WTC11 (cell line): ENCODE data around the gene CACNA1B. TPM values are rescaled to one million over a fixed set of nuclear protein-coding genes. Genes with fewer than 3 reads are reported as not detected.

Experiments used
- ATAC-seq: fragments of 200-7000 bp; cut with Tn5 transposase; 2 replicates; pipeline ENCODE4 v1.10.0; 2021; ENCODE audit warnings: mild to moderate bottlenecking, moderate library complexity
- CTCF ChIA-PET: fragments of 300-600 bp; sonication (Branson Sonifier 250); formaldehyde crosslinking; loops from one replicate; lab custom pipeline; 2021; ENCODE audit warnings: antibody characterized with exemption; lab: Charles Lee
- POLR2A ChIA-PET: fragments of 350-600 bp; sonication (Branson Sonifier 250); formaldehyde crosslinking; loops from one replicate; lab custom pipeline; 2021; ENCODE audit warnings: antibody characterized with exemption; lab: Charles Lee
- DNase-seq: peaks from one replicate; pipeline ENCODE4 v3.0.0; 2021; ENCODE audit warnings: low spot score
- H3K27ac Mint-ChIP-seq: 2 replicates; pipeline ENCODE4 v1.8.0; 2021; ENCODE audit warnings: mixed read lengths
- H3K27me3 Mint-ChIP-seq: 2 replicates; pipeline ENCODE4 v1.8.0; 2021; ENCODE audit warnings: low read depth, mild to moderate bottlenecking, moderate library complexity, mixed read lengths
- H3K36me3 Mint-ChIP-seq: 2 replicates; pipeline ENCODE4 v1.8.0; 2021; ENCODE audit warnings: mixed read lengths
- H3K4me1 Mint-ChIP-seq: 2 replicates; pipeline ENCODE4 v1.8.0; 2022; ENCODE audit warnings: mixed read lengths
- H3K4me3 Mint-ChIP-seq: 2 replicates; pipeline ENCODE4 v1.8.0; 2021; ENCODE audit warnings: mild to moderate bottlenecking, moderate library complexity, mixed read lengths
- H3K9me3 Mint-ChIP-seq: 2 replicates; pipeline ENCODE4 v1.8.0; 2021; ENCODE audit warnings: mixed read lengths
- ATF1 ChIP-seq: sonication (generic); formaldehyde crosslinking; IDR thresholded peaks from 2 replicates; pipeline ENCODE4 v1.8.1; 2023; ENCODE audit warnings: mild to moderate bottlenecking, moderate library complexity, missing genetic modification reagents
- CBFB ChIP-seq: sonication (generic); formaldehyde crosslinking; IDR thresholded peaks from 2 replicates; pipeline ENCODE4 v1.8.1; 2022; ENCODE audit warnings: mild to moderate bottlenecking, low read depth, missing genetic modification reagents
- EMX1 ChIP-seq: fragments of 250-450 bp; sonication (Bioruptor Pico); IDR thresholded peaks from 2 replicates; pipeline ENCODE4 v1.8.0; 2021; ENCODE audit warnings: mild to moderate bottlenecking
- FOXJ3 ChIP-seq: sonication (generic); formaldehyde crosslinking; IDR thresholded peaks from 2 replicates; pipeline ENCODE4 v1.9.0; 2021; ENCODE audit warnings: missing genetic modification reagents, mild to moderate bottlenecking, borderline replicate concordance
- GABPB1 ChIP-seq: sonication (generic); formaldehyde crosslinking; IDR thresholded peaks from 2 replicates; pipeline ENCODE4 v1.8.1; 2023; ENCODE audit warnings: mild to moderate bottlenecking, missing genetic modification reagents
- HMGA2 ChIP-seq: fragments of 250-450 bp; sonication (Bioruptor Pico); IDR thresholded peaks from 2 replicates; pipeline ENCODE4 v1.4.0; 2021; ENCODE audit warnings: mild to moderate bottlenecking, moderate library complexity
- NFE2L1 ChIP-seq: sonication (generic); formaldehyde crosslinking; IDR thresholded peaks from 2 replicates; pipeline ENCODE4 v1.8.1; 2023; ENCODE audit warnings: missing genetic modification reagents
- NR2C2 ChIP-seq: sonication (generic); formaldehyde crosslinking; IDR thresholded peaks from 2 replicates; pipeline ENCODE4 v1.8.0; 2022; ENCODE audit warnings: mild to moderate bottlenecking, missing genetic modification reagents
- PRRX2 ChIP-seq: fragments of 250-450 bp; sonication (Bioruptor Pico); IDR thresholded peaks from 2 replicates; pipeline ENCODE4 v1.8.0; 2021; ENCODE audit warnings: mild to moderate bottlenecking
- SMAD4 ChIP-seq: sonication (generic); formaldehyde crosslinking; IDR thresholded peaks from 2 replicates; pipeline ENCODE4 v1.8.0; 2022; ENCODE audit warnings: mild to moderate bottlenecking, missing genetic modification reagents
- SOX15 ChIP-seq: fragments of 250-450 bp; sonication (Bioruptor Pico); IDR thresholded peaks from 2 replicates; pipeline ENCODE4 v1.9.0; 2021; ENCODE audit warnings: mild to moderate bottlenecking
- ZNF396 ChIP-seq: fragments of 250-450 bp; sonication (Bioruptor Pico); IDR thresholded peaks from 2 replicates; pipeline ENCODE4 v1.8.0; 2021; ENCODE audit warnings: mild to moderate bottlenecking, moderate library complexity, borderline replicate concordance
- total RNA-seq: library from RNA; stranded (reverse); gene quantifications from 3 replicates; pipeline ENCODE4 v1.2.3, GENCODE V29; 2021
- TF ChIP-seq, protein P1 (sequence below): fragments of 250-450 bp; sonication (Bioruptor Pico); IDR thresholded peaks from 2 replicates; pipeline ENCODE4 v1.9.0; 2021; ENCODE audit warnings: mild to moderate bottlenecking
- TF ChIP-seq, protein P2 (sequence below): sonication (generic); formaldehyde crosslinking; IDR thresholded peaks from 2 replicates; pipeline ENCODE4 v1.8.0; 2022; ENCODE audit warnings: mild to moderate bottlenecking, missing genetic modification reagents
- TF ChIP-seq, protein P3 (sequence below): fragments of 250-450 bp; sonication (Bioruptor Pico); IDR thresholded peaks from 2 replicates; pipeline ENCODE4 v1.9.0; 2021; ENCODE audit warnings: mild to moderate bottlenecking
- TF ChIP-seq, protein P4 (sequence below): sonication (generic); formaldehyde crosslinking; IDR thresholded peaks from 2 replicates; pipeline ENCODE4 v1.8.1; 2022; ENCODE audit warnings: low read depth, missing genetic modification reagents, borderline replicate concordance
- TF ChIP-seq, protein P5 (sequence below): sonication (generic); formaldehyde crosslinking; IDR thresholded peaks from 2 replicates; pipeline ENCODE4 v1.8.1; 2022; ENCODE audit warnings: mild to moderate bottlenecking, missing genetic modification reagents, moderate library complexity, borderline replicate concordance
- TF ChIP-seq, protein P6 (sequence below): sonication (generic); formaldehyde crosslinking; IDR thresholded peaks from 2 replicates; pipeline ENCODE4 v1.8.1; 2023; ENCODE audit warnings: mild to moderate bottlenecking, missing genetic modification reagents
- TF ChIP-seq, protein P7 (sequence below): sonication (generic); formaldehyde crosslinking; conservative IDR thresholded peaks from 2 replicates; pipeline ENCODE4 v1.8.1; 2023; ENCODE audit warnings: mild to moderate bottlenecking, low read depth, missing genetic modification reagents, moderate library complexity

Gene CACNA1B
- total RNA-seq, 1 experiment from 2014 or later, result 8.4 TPM

DNA sequence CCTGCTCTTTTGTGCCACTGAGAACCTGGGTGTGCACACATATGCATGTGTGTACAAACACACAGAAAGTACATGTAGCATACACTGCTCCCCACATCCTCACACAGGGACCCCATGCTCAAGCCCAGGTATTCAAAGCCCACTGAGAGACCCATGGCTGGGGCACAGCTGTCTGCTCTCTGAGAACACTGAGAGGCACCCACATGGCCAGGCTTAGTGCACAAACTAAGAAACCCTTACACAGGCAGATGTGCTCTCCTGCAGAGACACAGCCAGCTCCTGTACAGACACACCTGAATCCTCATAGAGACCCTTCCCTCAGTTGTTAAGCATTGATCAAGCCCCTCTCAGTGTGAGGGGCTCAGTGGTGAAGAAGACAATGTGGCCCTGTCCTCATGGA is 92.5 kb downstream of the CACNA1B start:
- H3K36me3 Mint-ChIP-seq, result 0 out of 2 replicates have a peak, but pooled peaks cover 3% of the 10 kb centered on the region
- ChIA-PET CTCF (no interaction called here), POLR2A (no interaction called here)
- no peaks in the 10 kb centered on the region for H3K27me3 Mint-ChIP-seq
- no peaks in the 10 kb centered on the region for H3K4me1 Mint-ChIP-seq
- H3K9me3 Mint-ChIP-seq, result no peaks in the 10 kb centered on the region
- DNase-seq, result no peak
- H3K4me3 Mint-ChIP-seq, result no peak overlapping the region
- no peak overlapping the region for H3K27ac Mint-ChIP-seq
- ATAC-seq, result no peak
- TF ChIP-seq, protein P1, sequence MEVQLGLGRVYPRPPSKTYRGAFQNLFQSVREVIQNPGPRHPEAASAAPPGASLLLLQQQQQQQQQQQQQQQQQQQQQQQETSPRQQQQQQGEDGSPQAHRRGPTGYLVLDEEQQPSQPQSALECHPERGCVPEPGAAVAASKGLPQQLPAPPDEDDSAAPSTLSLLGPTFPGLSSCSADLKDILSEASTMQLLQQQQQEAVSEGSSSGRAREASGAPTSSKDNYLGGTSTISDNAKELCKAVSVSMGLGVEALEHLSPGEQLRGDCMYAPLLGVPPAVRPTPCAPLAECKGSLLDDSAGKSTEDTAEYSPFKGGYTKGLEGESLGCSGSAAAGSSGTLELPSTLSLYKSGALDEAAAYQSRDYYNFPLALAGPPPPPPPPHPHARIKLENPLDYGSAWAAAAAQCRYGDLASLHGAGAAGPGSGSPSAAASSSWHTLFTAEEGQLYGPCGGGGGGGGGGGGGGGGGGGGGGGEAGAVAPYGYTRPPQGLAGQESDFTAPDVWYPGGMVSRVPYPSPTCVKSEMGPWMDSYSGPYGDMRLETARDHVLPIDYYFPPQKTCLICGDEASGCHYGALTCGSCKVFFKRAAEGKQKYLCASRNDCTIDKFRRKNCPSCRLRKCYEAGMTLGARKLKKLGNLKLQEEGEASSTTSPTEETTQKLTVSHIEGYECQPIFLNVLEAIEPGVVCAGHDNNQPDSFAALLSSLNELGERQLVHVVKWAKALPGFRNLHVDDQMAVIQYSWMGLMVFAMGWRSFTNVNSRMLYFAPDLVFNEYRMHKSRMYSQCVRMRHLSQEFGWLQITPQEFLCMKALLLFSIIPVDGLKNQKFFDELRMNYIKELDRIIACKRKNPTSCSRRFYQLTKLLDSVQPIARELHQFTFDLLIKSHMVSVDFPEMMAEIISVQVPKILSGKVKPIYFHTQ, result no peak
- TF ChIP-seq SMAD4 (CRISPR knock-in tag) (no peak), PRRX2 (CRISPR knock-in tag) (no peak), HMGA2 (CRISPR knock-in tag) (no peak), GABPB1 (no peak)
- TF ChIP-seq, protein P2, sequence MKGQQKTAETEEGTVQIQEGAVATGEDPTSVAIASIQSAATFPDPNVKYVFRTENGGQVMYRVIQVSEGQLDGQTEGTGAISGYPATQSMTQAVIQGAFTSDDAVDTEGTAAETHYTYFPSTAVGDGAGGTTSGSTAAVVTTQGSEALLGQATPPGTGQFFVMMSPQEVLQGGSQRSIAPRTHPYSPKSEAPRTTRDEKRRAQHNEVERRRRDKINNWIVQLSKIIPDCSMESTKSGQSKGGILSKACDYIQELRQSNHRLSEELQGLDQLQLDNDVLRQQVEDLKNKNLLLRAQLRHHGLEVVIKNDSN (CRISPR knock-in tag), result no peak
- TF ChIP-seq, protein P3, sequence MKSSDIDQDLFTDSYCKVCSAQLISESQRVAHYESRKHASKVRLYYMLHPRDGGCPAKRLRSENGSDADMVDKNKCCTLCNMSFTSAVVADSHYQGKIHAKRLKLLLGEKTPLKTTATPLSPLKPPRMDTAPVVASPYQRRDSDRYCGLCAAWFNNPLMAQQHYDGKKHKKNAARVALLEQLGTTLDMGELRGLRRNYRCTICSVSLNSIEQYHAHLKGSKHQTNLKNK (CRISPR knock-in tag), result no peak

DNA sequence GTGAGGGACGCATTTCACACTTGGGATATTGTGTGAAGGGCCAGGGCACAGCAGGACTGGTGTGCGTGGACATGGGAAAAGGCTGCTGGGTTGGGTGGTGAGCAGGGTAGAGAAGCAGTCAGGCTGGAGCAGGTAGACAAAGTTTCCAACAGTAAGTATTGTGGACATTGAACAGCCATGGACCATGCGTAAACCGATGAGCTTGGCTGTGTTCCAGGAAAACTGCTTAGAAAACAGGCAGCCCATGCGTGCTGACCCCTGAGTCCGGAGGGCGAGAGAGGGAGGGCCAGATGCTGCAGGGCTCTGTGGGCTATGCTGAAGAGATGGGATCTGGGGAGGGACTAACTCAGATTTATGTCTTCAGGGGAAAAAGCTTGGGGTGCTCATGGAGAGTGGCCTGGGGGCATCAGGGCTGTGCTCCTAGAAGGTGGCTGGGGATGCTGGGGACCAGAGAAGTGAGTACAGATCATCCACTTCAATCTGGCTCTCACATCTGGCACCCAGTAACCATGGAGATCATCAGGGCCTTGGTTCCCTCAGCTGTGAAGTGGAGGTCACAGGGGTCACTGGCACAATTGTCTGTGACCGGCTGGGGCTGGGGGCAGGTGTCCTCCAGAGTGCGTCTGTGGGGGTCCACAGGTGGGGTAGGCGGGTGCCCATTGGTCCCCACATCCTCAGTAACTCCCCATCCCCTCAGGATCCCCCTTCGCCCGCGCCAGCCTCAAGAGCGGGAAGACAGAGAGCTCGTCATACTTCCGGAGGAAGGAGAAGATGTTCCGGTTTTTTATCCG is 93.3 kb downstream of the CACNA1B start:
- ChIA-PET CTCF (no interaction called here), POLR2A (no interaction called here)
- DNase-seq (no peak), ATAC-seq (no peak)
- Mint-ChIP-seq H3K9me3 (no peaks in the 10 kb centered on the region), H3K27me3 (no peaks in the 10 kb centered on the region), H3K4me1 (no peaks in the 10 kb centered on the region), H3K4me3 (no peak overlapping the region), H3K36me3 (0 out of 2 replicates have a peak, but pooled peaks cover 2% of the 10 kb centered on the region), H3K27ac (no peak overlapping the region)
- TF ChIP-seq, protein P4, sequence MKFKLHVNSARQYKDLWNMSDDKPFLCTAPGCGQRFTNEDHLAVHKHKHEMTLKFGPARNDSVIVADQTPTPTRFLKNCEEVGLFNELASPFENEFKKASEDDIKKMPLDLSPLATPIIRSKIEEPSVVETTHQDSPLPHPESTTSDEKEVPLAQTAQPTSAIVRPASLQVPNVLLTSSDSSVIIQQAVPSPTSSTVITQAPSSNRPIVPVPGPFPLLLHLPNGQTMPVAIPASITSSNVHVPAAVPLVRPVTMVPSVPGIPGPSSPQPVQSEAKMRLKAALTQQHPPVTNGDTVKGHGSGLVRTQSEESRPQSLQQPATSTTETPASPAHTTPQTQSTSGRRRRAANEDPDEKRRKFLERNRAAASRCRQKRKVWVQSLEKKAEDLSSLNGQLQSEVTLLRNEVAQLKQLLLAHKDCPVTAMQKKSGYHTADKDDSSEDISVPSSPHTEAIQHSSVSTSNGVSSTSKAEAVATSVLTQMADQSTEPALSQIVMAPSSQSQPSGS (CRISPR knock-in tag), result no peak

DNA sequence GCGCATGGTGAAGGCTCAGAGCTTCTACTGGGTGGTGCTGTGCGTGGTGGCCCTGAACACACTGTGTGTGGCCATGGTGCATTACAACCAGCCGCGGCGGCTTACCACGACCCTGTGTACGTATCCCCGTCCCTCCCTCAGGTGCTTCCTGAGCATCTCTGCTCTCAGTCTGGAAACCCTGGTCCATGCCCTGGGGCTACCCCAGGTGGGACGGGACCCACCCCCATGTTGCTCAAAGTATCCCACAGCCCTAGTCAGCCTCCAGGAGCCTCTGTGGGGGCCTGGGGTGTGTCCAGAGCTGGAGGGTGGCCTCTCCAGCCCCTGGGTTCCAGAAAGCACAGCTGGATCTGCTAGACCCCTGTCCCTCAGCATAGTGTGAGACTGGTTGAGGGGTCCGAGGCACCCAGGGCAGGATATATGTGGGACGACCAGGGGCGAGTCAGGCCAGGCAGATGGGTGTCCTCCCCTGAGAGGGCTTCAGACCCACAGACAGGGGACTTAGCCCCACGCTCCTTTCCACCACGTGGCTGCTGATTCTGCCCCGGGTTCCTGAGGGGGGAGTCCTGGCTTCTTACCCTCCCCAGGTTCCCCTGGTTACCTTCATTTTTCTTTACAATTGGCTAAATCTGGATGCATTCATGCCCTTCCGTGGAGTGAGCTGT is 94.0 kb downstream of the CACNA1B start:
- ChIA-PET POLR2A (no interaction called here), CTCF (no interaction called here)
- no peaks in the 10 kb centered on the region for H3K4me1 Mint-ChIP-seq
- no peaks in the 10 kb centered on the region for H3K9me3 Mint-ChIP-seq
- no peaks in the 10 kb centered on the region for H3K27me3 Mint-ChIP-seq
- no peak overlapping the region for H3K4me3 Mint-ChIP-seq
- DNase-seq, result no peak
- H3K36me3 Mint-ChIP-seq, result no peaks in the 10 kb centered on the region
- H3K27ac Mint-ChIP-seq, result no peak overlapping the region
- no peak for ATAC-seq
- no peak for TF ChIP-seq NFE2L1
- no peak for TF ChIP-seq EMX1 (CRISPR knock-in tag)
- no peak for TF ChIP-seq ATF1 (CRISPR knock-in tag)
- TF ChIP-seq ZNF396 (CRISPR knock-in tag), result no peak
- no peak for TF ChIP-seq NR2C2 (CRISPR knock-in tag)
- no peak for TF ChIP-seq SOX15 (CRISPR knock-in tag)
- TF ChIP-seq, protein P5, sequence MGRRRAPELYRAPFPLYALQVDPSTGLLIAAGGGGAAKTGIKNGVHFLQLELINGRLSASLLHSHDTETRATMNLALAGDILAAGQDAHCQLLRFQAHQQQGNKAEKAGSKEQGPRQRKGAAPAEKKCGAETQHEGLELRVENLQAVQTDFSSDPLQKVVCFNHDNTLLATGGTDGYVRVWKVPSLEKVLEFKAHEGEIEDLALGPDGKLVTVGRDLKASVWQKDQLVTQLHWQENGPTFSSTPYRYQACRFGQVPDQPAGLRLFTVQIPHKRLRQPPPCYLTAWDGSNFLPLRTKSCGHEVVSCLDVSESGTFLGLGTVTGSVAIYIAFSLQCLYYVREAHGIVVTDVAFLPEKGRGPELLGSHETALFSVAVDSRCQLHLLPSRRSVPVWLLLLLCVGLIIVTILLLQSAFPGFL, result no peak
- no peak for TF ChIP-seq HMGA2 (CRISPR knock-in tag)
- no peak for TF ChIP-seq FOXJ3
- TF ChIP-seq CBFB (CRISPR knock-in tag), result no peak
- TF ChIP-seq, protein P6, sequence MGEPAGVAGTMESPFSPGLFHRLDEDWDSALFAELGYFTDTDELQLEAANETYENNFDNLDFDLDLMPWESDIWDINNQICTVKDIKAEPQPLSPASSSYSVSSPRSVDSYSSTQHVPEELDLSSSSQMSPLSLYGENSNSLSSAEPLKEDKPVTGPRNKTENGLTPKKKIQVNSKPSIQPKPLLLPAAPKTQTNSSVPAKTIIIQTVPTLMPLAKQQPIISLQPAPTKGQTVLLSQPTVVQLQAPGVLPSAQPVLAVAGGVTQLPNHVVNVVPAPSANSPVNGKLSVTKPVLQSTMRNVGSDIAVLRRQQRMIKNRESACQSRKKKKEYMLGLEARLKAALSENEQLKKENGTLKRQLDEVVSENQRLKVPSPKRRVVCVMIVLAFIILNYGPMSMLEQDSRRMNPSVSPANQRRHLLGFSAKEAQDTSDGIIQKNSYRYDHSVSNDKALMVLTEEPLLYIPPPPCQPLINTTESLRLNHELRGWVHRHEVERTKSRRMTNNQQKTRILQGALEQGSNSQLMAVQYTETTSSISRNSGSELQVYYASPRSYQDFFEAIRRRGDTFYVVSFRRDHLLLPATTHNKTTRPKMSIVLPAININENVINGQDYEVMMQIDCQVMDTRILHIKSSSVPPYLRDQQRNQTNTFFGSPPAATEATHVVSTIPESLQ (CRISPR knock-in tag), result no peak
- TF ChIP-seq, protein P7, sequence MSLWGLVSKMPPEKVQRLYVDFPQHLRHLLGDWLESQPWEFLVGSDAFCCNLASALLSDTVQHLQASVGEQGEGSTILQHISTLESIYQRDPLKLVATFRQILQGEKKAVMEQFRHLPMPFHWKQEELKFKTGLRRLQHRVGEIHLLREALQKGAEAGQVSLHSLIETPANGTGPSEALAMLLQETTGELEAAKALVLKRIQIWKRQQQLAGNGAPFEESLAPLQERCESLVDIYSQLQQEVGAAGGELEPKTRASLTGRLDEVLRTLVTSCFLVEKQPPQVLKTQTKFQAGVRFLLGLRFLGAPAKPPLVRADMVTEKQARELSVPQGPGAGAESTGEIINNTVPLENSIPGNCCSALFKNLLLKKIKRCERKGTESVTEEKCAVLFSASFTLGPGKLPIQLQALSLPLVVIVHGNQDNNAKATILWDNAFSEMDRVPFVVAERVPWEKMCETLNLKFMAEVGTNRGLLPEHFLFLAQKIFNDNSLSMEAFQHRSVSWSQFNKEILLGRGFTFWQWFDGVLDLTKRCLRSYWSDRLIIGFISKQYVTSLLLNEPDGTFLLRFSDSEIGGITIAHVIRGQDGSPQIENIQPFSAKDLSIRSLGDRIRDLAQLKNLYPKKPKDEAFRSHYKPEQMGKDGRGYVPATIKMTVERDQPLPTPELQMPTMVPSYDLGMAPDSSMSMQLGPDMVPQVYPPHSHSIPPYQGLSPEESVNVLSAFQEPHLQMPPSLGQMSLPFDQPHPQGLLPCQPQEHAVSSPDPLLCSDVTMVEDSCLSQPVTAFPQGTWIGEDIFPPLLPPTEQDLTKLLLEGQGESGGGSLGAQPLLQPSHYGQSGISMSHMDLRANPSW (CRISPR knock-in tag), result no peak
- TF ChIP-seq PRRX2 (CRISPR knock-in tag), result no peak
